Effector memory CD4-positive, alpha-beta T cell (primary cell): ENCODE results near the gene TUFM.
"Not testable (repeated sequence)": the region's sequence is repeated elsewhere in the genome, so short reads cannot be mapped to it uniquely, and the experiment has no call there.

ENCODE experiments used
- DNase-seq, 3 donors: peaks; one replicate each; pipeline ENCODE4 v3.0.0-alpha.2; 2020
- H3K27ac ChIP-seq: 2 replicates; pipeline ENCODE4 v1.7.0; 2013; ENCODE audit warnings: mild to moderate bottlenecking, low read length, moderate library complexity; ENCODE audit not compliant: insufficient read depth, poor library complexity, severe bottlenecking
- H3K27me3 ChIP-seq: replicated peaks from 2 replicates; pipeline ENCODE4 v1.7.0; 2013; ENCODE audit warnings: mild to moderate bottlenecking, low read length; ENCODE audit not compliant: insufficient read depth, control insufficient read depth, poor library complexity, severe bottlenecking
- H3K36me3 ChIP-seq: 2 replicates; pipeline ENCODE4 v1.7.0; 2013; ENCODE audit warnings: mild to moderate bottlenecking, low read length, moderate library complexity; ENCODE audit not compliant: control insufficient read depth, insufficient read depth
- H3K4me1 ChIP-seq: 2 replicates; pipeline ENCODE4 v1.7.0; 2013; ENCODE audit warnings: low read length, mild to moderate bottlenecking; ENCODE audit not compliant: control insufficient read depth, insufficient read depth, poor library complexity, severe bottlenecking
- H3K4me3 ChIP-seq: 2 replicates; pipeline ENCODE4 v1.7.0; 2013; ENCODE audit warnings: low read length, low read depth, mild to moderate bottlenecking; ENCODE audit not compliant: insufficient read depth, poor library complexity, severe bottlenecking
- H3K9me3 ChIP-seq: 2 replicates; pipeline ENCODE4 v1.7.0; 2013; ENCODE audit warnings: mild to moderate bottlenecking, low read length, moderate library complexity; ENCODE audit not compliant: control insufficient read depth

Gene TUFM

DNA sequence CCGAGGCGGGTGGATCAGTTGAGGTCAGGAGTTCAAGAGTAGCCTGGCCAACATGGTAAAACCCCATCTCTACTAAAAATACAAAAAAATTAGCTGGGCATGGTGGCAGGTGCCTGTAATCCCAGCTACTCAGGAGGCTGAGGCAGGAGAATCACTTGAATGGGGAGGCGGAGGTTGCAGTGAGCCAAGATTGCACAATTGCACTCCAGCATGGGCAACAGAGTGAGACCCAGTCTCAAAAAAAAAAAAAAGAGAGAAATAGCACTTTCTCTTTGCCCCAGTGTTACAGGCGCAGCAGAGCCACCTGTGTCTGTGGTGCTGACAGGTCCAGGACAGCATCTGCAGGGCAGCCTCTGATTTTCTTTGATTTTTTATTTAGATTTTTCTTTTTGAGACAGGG, 35.4 kb upstream of the TUFM start:
- peaks cover 12% of the 10 kb centered on the region for H3K4me1 ChIP-seq
- not testable (repeated sequence) for H3K27ac ChIP-seq, DNase-seq, H3K4me3 ChIP-seq, H3K9me3 ChIP-seq, H3K27me3 ChIP-seq, H3K36me3 ChIP-seq

DNA sequence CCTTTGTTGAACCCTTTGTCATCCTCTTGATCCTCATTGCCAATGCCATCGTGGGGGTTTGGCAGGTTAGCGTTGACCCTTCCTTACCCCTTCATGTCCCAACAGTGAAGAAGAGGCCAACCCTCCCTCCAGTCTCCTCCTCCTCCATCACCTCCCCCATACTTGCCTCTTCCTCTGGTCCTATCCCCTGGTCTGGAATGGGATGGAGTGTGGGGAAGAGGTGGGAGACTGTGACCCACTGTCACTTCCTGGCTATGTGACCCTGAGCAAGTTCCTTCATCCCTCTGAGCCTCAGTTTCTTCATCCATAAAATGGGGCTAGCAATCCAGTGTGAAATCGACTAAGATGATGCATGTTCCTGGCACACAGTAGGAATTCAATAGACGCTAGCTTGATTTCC, 34.8 kb upstream of the TUFM start:
- Histone ChIP-seq H3K36me3 (no peaks in the 10 kb centered on the region), H3K9me3 (no peaks in the 10 kb centered on the region), H3K4me3 (no peak overlapping the region), H3K4me1 (peaks cover 12% of the 10 kb centered on the region), H3K27ac (no peak overlapping the region), H3K27me3 (no peaks in the 10 kb centered on the region)
- no peak for DNase-seq

DNA sequence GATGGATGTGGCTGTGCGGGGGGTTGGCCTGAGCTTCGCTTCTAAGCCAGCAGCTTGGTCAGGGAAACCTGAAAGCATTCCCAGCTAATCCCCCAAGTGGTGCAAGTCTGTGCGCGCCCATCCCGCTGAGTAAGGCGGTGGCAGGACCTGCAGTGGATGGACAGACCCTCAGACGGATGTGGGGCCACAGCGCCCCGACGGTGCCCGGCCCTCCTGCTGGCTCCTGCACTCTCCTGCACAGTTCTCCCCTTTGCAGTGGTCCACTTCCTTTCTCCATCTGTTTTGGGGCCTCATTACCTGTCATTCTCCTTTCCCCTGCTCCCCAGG, 34.4 kb upstream of the TUFM start:
- peak overlapping the region; percentile 81 for H3K4me3 ChIP-seq

DNA sequence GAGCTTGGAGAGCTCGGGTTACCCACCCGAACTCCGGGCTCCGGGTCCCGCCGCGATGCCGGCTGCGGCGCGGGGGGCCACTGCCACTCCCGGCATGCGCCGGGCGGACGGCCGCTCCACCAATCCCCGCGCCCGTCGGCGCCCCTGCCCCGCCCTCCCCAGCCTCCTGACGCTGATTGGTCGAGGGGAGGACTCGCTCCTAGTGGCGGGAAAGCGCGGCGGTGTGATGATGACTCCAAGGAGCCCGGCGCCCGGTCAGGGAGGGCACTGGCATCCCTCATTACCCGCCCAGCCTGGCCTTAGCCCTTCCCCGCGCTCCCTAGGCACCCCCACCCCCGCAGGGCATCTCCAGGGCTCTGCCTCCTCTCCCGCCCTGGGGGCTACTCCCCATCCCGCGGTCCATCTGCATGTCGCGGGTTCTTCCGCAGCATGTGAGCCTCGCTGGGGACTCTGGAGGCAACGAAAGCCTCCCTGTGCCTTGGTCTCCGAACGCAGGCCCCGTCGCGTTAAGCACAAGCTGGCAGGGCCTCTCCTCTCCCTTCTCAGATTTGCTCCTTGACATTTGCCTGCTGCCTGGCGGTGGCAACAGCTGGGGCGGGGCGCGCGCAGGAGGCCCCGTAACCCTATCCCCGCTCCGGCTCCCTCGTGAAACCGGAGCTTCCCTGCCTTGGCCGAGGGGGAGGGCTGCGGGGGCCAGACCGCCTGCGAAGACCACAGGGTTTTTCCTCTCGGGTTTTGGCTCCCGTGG, 33.9 kb upstream of the TUFM start:
- Histone ChIP-seq H3K27ac (peak overlapping the region; percentile 38), H3K4me1 (peaks cover 12% of the 10 kb centered on the region), H3K27me3 (no peaks in the 10 kb centered on the region), H3K36me3 (no peaks in the 10 kb centered on the region), H3K4me3 (peak overlapping the region; percentile 81), H3K9me3 (no peaks in the 10 kb centered on the region)
- peak; percentile 77 to 85 (median 84) for DNase-seq

More for the DNA sequence above, 34.4 kb upstream of the TUFM start:
- H3K27me3 ChIP-seq: no peaks in the 10 kb centered on the region
- no peaks in the 10 kb centered on the region for H3K36me3 ChIP-seq
- DNase-seq: no peak
- no peaks in the 10 kb centered on the region for H3K9me3 ChIP-seq
- H3K27ac ChIP-seq: no peak overlapping the region
- H3K4me1 ChIP-seq: peaks cover 12% of the 10 kb centered on the region

DNA sequence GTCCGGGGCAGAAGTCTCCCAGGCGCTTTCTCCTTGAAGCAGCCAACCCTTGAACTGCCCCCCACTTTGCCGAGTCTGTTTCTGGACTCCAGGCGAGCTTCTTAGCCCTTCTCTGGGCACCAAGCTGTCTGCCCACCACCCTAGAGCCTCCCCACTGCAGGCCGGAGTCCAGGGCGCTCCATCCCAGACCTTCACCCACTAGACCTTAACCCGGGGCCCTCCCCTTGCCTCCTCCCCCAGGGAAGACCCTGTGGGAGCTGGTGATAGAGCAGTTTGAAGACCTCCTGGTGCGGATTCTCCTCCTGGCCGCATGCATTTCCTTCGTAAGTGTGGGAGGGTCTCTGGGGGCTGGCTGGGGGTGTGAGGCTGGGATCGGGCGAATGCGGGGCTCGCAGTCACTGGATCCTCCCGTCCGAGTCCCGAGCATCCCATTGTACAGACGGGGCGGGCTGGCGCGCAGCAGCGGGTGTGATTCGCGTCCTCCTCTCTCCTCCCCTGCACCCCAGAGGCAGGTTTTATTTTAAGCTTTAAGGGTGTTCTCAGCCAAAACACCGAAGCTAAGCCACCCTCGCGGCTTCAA, 33.2 kb upstream of the TUFM start:
- Histone ChIP-seq H3K4me3 (peak overlapping the region; percentile 81), H3K27ac (peak overlapping the region; percentile 38), H3K27me3 (no peaks in the 10 kb centered on the region), H3K36me3 (no peaks in the 10 kb centered on the region), H3K9me3 (no peaks in the 10 kb centered on the region), H3K4me1 (peaks cover 12% of the 10 kb centered on the region)
- DNase-seq: no peak

DNA sequence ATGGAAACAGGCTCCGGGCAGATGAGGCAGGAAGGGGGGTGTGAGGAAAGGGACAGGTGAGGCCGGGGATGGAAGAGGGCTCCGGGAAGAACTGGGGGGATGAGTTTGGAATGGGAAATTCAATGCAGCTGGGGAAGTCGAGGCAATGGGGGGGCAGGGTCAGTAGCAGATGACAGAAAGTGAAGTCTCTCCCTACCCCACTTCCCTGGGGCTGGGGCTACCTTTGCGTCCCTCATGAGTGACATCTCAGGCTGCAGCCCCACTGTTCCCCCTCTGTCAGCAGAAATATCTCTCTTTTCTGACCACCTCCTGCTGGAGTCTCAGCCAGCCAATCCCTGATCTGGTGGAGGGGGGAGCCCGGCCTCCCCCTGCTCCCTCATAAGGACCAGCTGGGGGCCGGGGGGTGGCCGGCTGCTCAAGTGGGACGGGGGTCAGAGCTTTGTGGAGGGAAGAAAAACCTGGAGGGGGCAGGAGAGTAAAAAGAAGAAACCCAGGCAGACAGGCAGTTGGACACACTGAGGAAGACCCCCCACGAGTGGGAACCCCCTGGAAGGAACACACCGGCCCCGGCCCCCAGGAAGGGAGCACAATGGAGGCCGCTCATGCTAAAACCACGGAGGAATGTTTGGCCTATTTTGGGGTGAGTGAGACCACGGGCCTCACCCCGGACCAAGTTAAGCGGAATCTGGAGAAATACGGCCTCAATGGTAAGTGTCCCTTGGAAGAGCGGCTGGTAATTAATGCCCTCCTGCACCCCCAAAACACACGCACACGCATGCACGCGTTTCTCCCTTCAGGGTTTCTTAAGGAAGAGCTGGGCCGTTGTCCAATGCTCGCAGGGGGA, 32.2 kb upstream of the TUFM start, which contains the start of gene ATP2A1:
Gene ATP2A1, plus strand, starts transcription at position 406 of the 844 bp plus-strand sequence. Its CDS starts 184 bp downstream, at position 590.
- Histone ChIP-seq H3K4me1 (peaks cover 12% of the 10 kb centered on the region), H3K36me3 (peaks cover under 1% of the 10 kb centered on the region), H3K27ac (no peak within 1 kb of the TSS), H3K9me3 (no peaks in the 10 kb centered on the region), H3K27me3 (no peaks in the 10 kb centered on the region), H3K4me3 (peak within 1 kb of the TSS; percentile 81)
- no peak for DNase-seq

DNA sequence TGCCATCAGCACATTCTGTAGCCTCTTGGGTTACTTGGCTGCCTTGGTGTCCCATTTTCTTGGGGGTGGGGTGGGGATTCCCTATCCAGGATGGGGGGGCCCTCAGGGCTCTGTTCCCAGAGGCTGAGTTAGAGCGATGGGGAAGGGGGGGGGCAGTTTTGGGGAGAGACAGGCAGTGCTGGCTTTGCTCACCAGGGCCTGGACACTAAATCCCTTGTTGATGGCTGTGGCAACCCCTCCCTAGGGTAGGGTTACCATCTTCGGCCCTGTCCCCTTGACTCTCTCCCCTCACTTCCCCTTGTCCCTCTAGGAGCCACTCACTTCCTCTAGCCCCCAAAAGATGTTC, 31.5 kb upstream of the TUFM start:
- Histone ChIP-seq H3K36me3 (peaks cover 5% of the 10 kb centered on the region), H3K27me3 (no peaks in the 10 kb centered on the region), H3K4me1 (peaks cover 12% of the 10 kb centered on the region), H3K9me3 (no peaks in the 10 kb centered on the region), H3K4me3 (no peak overlapping the region), H3K27ac (no peak overlapping the region)
- no peak for DNase-seq

DNA sequence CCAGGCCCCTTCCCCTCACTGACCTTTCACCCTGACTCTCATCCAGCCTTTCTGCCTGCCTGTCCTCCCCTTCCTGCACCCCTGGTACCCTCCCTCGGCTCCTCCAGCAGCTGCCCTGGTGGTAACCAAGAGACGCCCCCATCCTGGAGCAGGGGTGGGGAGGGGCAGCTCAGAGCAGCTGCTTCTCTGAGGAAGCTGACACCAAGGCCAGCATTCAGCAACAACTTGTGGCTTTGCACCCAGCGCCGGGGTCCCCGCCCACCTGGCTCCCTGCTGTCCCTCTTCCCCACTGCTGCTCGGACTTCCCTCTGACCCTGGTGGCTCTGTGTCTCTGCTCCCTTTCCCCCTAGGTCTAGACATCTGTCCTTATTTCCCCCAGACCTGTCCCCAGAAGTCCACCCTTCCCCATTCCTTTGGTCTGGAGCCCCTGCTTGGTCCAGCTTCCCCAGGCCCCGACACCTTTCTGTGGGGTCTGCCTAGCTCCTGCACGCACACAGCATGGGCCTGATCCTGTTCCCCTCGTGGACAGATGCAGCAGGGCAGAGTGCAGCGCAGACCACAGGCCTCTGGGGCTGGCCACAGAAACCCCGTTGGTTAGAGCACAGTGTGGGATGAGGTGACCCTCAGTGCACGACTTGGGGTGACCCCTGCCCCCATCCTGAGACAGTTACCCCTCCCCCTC, 31.0 kb upstream of the TUFM start:
- no peaks in the 10 kb centered on the region for H3K27me3 ChIP-seq
- no peak overlapping the region for H3K4me3 ChIP-seq
- H3K27ac ChIP-seq: no peak overlapping the region
- peaks cover 5% of the 10 kb centered on the region for H3K36me3 ChIP-seq
- DNase-seq: no peak
- no peaks in the 10 kb centered on the region for H3K9me3 ChIP-seq
- peaks cover 12% of the 10 kb centered on the region for H3K4me1 ChIP-seq

DNA sequence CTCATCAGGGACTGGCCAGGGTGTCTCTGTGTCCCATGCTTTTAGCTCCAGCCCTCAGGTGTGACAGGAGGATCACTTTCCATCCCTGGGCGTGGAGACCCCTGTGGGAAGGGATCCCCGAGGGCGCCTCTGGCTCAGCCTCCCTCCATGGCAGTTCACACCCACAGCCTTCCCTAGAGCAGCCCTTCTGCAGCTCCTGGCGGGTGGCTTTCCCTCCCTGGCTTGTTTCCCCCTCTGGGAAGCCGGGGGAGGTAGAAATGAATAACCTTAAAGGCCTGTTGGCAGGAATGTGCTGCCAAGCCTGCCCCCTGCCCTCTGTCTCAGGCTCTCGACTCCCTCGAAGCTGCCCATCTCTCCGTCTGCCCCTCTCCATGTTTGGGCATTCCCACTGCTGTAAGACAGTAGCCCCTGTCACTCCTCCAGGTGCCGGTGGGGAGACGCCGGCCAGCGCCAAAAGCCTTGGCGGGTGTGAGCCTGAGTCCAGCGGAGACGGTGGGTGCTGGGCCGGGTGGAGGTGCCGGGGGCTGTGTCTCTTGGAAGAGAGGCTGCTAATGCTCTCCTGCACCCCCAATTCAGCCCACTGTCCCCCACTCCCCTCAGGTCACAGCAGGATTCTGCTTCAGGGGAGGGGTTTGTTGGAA, 30.0 kb upstream of the TUFM start:
- no peaks in the 10 kb centered on the region for H3K9me3 ChIP-seq
- DNase-seq: no peak
- no peak overlapping the region for H3K27ac ChIP-seq
- H3K4me1 ChIP-seq: peaks cover 12% of the 10 kb centered on the region
- H3K4me3 ChIP-seq: no peak overlapping the region
- H3K36me3 ChIP-seq: peaks cover 9% of the 10 kb centered on the region
- H3K27me3 ChIP-seq: no peaks in the 10 kb centered on the region
